HAP-1 (cell line): ENCODE results near the gene CDYL2.

Source experiments
- DNase-seq, 2 experiments: peaks; one replicate each; pipeline ENCODE4 v3.0.0-alpha.2; 2016 to 2020; ENCODE audit warnings: low spot score in 2 of 2
- H3K27me3 ChIP-seq: fragments of 250-450 bp; sonication (Bioruptor Pico); 2 replicates; pipeline ENCODE4 v1.5.1; 2020; ENCODE audit warnings: low read depth, mild to moderate bottlenecking, moderate library complexity
- H3K36me3 ChIP-seq: fragments of 250-450 bp; sonication (Bioruptor Pico); replicated peaks from 2 replicates; pipeline ENCODE4 v1.5.1; 2020; ENCODE audit warnings: mild to moderate bottlenecking
- H3K4me1 ChIP-seq: fragments of 250-450 bp; sonication (Bioruptor Pico); 2 replicates; pipeline ENCODE4 v1.5.1; 2020; ENCODE audit warnings: mild to moderate bottlenecking
- H3K4me3 ChIP-seq: fragments of 250-450 bp; sonication (Bioruptor Pico); 2 replicates; pipeline ENCODE4 v1.5.1; 2020; ENCODE audit warnings: mild to moderate bottlenecking, moderate library complexity
- H3K9me3 ChIP-seq: fragments of 250-450 bp; sonication (Bioruptor Pico); 2 replicates; pipeline ENCODE4 v1.5.1; 2020; ENCODE audit warnings: mild to moderate bottlenecking, moderate library complexity
- in situ Hi-C: fragments of 300-500 bp; cut with MboI; formaldehyde crosslinking; loops from 3 replicates; pipeline ENCODE4 v1.14.3; 2020; ENCODE audit warnings: low sequenced_read_pairs, inconsistent platforms, mixed read lengths

The CDYL2 gene

GRCh38 chr16:80703131-80704071 is 101.0 kb downstream of the CDYL2 start:
- in situ Hi-C loops: no loop called here

GRCh38 chr16:80702696-80703095 is 101.7 kb downstream of the CDYL2 start:
- in situ Hi-C loops: no loop called here
- no peak for DNase-seq
- Histone ChIP-seq H3K36me3 (no peaks in the 10 kb centered on the region), H3K27me3 (no peaks in the 10 kb centered on the region), H3K4me1 (no peaks in the 10 kb centered on the region), H3K4me3 (no peak overlapping the region), H3K9me3 (no peaks in the 10 kb centered on the region)

More at GRCh38 chr16:80703131-80704071, 101.0 kb downstream of the CDYL2 start:
- H3K36me3 ChIP-seq: no peaks in the 10 kb centered on the region
- no peaks in the 10 kb centered on the region for H3K4me1 ChIP-seq
- H3K9me3 ChIP-seq: no peaks in the 10 kb centered on the region
- DNase-seq: no peak
- no peaks in the 10 kb centered on the region for H3K27me3 ChIP-seq
- no peak overlapping the region for H3K4me3 ChIP-seq

DNA sequence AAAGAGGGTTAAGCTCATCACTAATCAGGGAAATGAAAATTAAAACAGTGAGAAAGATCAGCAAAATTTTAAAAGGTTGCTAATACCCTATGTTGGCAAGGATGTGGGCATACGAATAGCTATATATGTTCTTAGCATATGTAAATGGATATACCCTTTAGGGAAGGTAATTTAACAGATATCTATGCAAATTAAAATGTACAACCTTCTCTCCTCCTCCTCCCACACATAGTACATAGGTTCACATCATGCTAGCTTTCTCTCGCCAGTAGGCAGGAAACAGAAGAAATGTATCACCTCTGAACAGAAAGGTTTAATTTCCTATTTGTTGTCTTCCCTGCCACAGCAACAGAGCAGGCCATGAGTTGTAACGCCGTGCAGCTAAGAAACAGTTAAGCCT is 103.8 kb downstream of the CDYL2 start:
- Histone ChIP-seq H3K4me1 (no peaks in the 10 kb centered on the region), H3K4me3 (no peak overlapping the region), H3K27me3 (no peaks in the 10 kb centered on the region), H3K36me3 (no peaks in the 10 kb centered on the region), H3K9me3 (no peaks in the 10 kb centered on the region)
- no peak for DNase-seq
- in situ Hi-C loops: no loop called here

DNA sequence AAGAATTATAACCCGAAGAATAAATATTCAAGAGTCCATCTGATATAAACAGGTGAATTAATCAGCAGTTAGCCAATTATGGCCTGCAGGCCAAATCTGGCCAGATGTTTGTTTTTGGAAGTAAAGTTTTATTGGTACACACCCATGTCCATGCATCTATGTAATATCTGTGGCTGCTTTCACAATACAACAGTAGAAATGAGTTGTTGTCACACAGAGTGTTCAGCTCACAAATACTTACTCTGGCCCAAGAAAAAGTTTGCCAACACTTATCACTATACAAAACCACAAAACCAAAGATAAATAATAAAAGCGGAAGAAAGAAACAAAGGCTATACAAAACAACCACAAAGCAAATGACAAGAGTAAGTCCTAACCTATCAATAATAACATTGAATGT is 109.4 kb downstream of the CDYL2 start:
- in situ Hi-C loops: no loop called here
- Histone ChIP-seq H3K4me1 (no peaks in the 10 kb centered on the region), H3K36me3 (no peaks in the 10 kb centered on the region), H3K9me3 (no peaks in the 10 kb centered on the region), H3K27me3 (no peaks in the 10 kb centered on the region), H3K4me3 (no peak overlapping the region)
- DNase-seq: no peak

DNA sequence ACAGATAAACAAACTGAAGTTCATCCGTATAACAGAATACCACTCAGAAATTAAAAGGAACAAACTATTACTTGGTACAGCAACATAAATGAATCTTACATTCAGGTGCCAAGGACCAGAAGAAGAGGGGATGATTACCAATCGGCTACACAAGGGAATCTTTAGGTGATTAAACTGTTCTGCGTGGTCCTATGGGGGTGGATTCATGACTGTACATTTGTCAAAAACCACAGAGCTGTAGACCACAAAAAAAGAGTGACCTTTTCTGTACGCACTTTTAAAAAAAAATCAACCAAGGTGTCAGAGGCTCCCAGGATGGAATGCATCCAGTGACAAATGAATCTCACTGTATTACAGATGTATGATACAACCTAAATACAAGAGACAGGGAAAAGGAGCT is 110.8 kb downstream of the CDYL2 start:
- Histone ChIP-seq H3K36me3 (no peaks in the 10 kb centered on the region), H3K9me3 (no peaks in the 10 kb centered on the region), H3K27me3 (no peaks in the 10 kb centered on the region), H3K4me3 (no peak overlapping the region), H3K4me1 (no peaks in the 10 kb centered on the region)
- in situ Hi-C loops: no loop called here
- DNase-seq: no peak

- Histone ChIP-seq H3K36me3 (no peaks in the 10 kb centered on the region), H3K4me1 (no peaks in the 10 kb centered on the region), H3K4me3 (no peak overlapping the region), H3K27me3 (no peaks in the 10 kb centered on the region), H3K9me3 (no peaks in the 10 kb centered on the region)
- in situ Hi-C loops: no loop called here
- no peak for DNase-seq
These were observed 112.1 kb downstream of the CDYL2 start for GRCh38 chr16:80692270-80692669.

- Histone ChIP-seq H3K4me1 (no peaks in the 10 kb centered on the region), H3K9me3 (no peaks in the 10 kb centered on the region), H3K36me3 (no peaks in the 10 kb centered on the region), H3K4me3 (no peak overlapping the region), H3K27me3 (no peaks in the 10 kb centered on the region)
- in situ Hi-C loops: no loop called here
- DNase-seq: no peak
These were observed 113.2 kb downstream of the CDYL2 start for GRCh38 chr16:80691111-80691741.

- H3K4me1 ChIP-seq: no peaks in the 10 kb centered on the region
- H3K4me3 ChIP-seq: no peak overlapping the region
- H3K36me3 ChIP-seq: no peaks in the 10 kb centered on the region
- no peak for DNase-seq
- in situ Hi-C loops: no loop called here
- no peaks in the 10 kb centered on the region for H3K27me3 ChIP-seq
- H3K9me3 ChIP-seq: no peaks in the 10 kb centered on the region
These were observed 114.9 kb downstream of the CDYL2 start for GRCh38 chr16:80689487-80689886.

- H3K36me3 ChIP-seq: no peaks in the 10 kb centered on the region
- H3K27me3 ChIP-seq: no peaks in the 10 kb centered on the region
- H3K9me3 ChIP-seq: no peaks in the 10 kb centered on the region
- in situ Hi-C loops: no loop called here
- no peak overlapping the region for H3K4me3 ChIP-seq
- H3K4me1 ChIP-seq: no peaks in the 10 kb centered on the region
- DNase-seq: no peak
These were observed 116.8 kb downstream of the CDYL2 start for GRCh38 chr16:80687606-80688005.

DNA sequence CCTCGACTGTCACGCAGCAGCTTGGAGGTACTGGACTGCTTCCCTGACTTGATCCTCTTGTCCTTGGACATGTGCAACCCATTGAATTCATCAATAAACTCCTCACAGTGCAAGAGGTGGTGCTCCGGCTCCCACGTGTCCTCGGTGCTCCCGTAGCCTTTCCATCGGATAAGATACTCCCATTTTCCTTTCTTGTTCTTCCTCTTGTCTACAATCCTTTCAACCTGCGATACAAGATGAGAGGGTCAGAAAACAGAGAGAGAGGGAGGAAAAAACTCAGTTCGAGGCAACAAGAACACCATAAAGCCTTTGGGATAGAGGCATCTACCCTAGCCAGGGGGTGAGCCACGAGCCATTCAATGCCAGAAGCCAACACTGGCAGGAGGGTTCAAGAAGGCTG is 119.5 kb downstream of the CDYL2 start:
- Histone ChIP-seq H3K9me3 (no peaks in the 10 kb centered on the region), H3K4me3 (no peak overlapping the region), H3K27me3 (no peaks in the 10 kb centered on the region), H3K4me1 (no peaks in the 10 kb centered on the region), H3K36me3 (no peaks in the 10 kb centered on the region)
- in situ Hi-C loops: no loop called here
- no peak for DNase-seq

- Histone ChIP-seq H3K4me3 (no peak overlapping the region), H3K4me1 (no peaks in the 10 kb centered on the region), H3K27me3 (no peaks in the 10 kb centered on the region), H3K9me3 (no peaks in the 10 kb centered on the region), H3K36me3 (no peaks in the 10 kb centered on the region)
- no peak for DNase-seq
- in situ Hi-C loops: no loop called here
These were observed 120.1 kb downstream of the CDYL2 start for GRCh38 chr16:80684136-80684765.

GRCh38 chr16:80683646-80684045 is 120.8 kb downstream of the CDYL2 start:
- no peak for DNase-seq
- H3K27me3 ChIP-seq: no peaks in the 10 kb centered on the region
- no peak overlapping the region for H3K4me3 ChIP-seq
- H3K4me1 ChIP-seq: no peaks in the 10 kb centered on the region
- H3K9me3 ChIP-seq: no peaks in the 10 kb centered on the region
- in situ Hi-C loops: no loop called here
- H3K36me3 ChIP-seq: no peaks in the 10 kb centered on the region

DNA sequence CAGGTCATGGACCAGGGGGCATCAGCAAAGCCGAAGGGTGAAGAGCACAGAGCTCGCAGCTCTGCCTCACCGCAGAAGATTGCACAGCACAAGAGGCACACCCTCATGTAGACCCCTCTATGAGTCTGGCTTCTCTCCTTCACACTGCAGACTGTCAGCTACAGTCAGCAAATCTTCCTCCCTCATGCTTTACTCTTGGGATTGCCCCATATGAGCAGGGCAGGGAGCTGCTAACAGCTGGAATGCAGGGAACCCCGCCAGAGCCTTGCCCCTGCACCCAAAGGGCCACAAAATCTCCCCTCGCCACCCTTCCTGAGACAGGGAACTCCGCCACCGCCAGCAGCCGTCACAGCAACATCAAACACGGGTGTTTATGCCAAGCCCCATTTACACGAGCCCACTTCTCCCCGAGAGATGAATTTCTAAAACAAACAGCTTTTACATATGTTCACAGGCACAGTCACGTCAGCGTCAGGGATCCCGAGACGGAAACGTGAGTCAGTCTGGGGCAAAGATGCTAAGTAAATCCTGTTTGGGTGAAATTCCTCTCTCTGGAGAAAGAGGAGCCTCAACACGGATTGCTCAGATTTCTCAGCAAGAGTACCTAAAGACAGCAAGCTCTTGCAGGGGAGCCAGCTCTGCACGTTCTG is 121.9 kb downstream of the CDYL2 start:
- Histone ChIP-seq H3K36me3 (no peaks in the 10 kb centered on the region), H3K27me3 (no peaks in the 10 kb centered on the region), H3K4me3 (no peak overlapping the region), H3K9me3 (no peaks in the 10 kb centered on the region), H3K4me1 (no peaks in the 10 kb centered on the region)
- DNase-seq: no peak
- in situ Hi-C loops: no loop called here

GRCh38 chr16:80681436-80681835 is 123.0 kb downstream of the CDYL2 start:
- no peaks in the 10 kb centered on the region for H3K27me3 ChIP-seq
- H3K36me3 ChIP-seq: no peaks in the 10 kb centered on the region
- no peak for DNase-seq
- no peaks in the 10 kb centered on the region for H3K9me3 ChIP-seq
- H3K4me3 ChIP-seq: no peak overlapping the region
- in situ Hi-C loops: no loop called here
- H3K4me1 ChIP-seq: no peaks in the 10 kb centered on the region
